ENCODE measurements around the gene MAPK10.

The MAPK10 gene

GRCh38 chr4:86398187-86398586 lies 38.3 kb upstream of the MAPK10 start:
- no peak overlapping the region for H3K4me2 ChIP-seq (ENCODE audit: low read length)
- H3K27ac ChIP-seq (ENCODE audit: low read length): no peak overlapping the region
- no peaks in the 10 kb centered on the region; the same call in none of the 2 replicates for H3K27me3 ChIP-seq (ENCODE audit: low read depth, low read length)
- H3K79me2 ChIP-seq (ENCODE audit: low read length): no peaks in the 10 kb centered on the region
- peaks cover 15% of the 10 kb centered on the region for H3K4me1 ChIP-seq (ENCODE audit: low read length)
- H4K20me1 ChIP-seq (ENCODE audit: insufficient read depth, low read length): no peaks in the 10 kb centered on the region
- no peaks in the 10 kb centered on the region for H3K9me3 ChIP-seq (ENCODE audit: insufficient read depth, low read length)
- H3K9ac ChIP-seq (ENCODE audit: low read length): no peak overlapping the region
- no peak overlapping the region for H3K4me3 ChIP-seq (ENCODE audit: low read length)
- TF ChIP-seq EZH2phosphoT487 (IDR thresholded peaks at IDR 0.05; ENCODE audit: low read depth) (no peak), CTCF (IDR thresholded peaks at IDR 0.05; ENCODE audit: low read depth, low read length) (no peak)
- no peak overlapping the region for H2AFZ ChIP-seq (ENCODE audit: low read depth, low read length)
- H3K36me3 ChIP-seq (replicated peaks; ENCODE audit: low read depth, low read length): no peaks in the 10 kb centered on the region

GRCh38 chr4:86393749-86394148 lies 33.9 kb upstream of the MAPK10 start:
- H4K20me1 ChIP-seq (ENCODE audit: insufficient read depth, low read length): no peaks in the 10 kb centered on the region
- peaks cover 6% of the 10 kb centered on the region for H3K4me1 ChIP-seq (ENCODE audit: low read length)
- H3K27me3 ChIP-seq (ENCODE audit: low read depth, low read length): no peaks in the 10 kb centered on the region; the same call in 1 of the 2 replicates
- H3K27ac ChIP-seq (ENCODE audit: low read length): no peak overlapping the region
- H3K36me3 ChIP-seq (replicated peaks; ENCODE audit: low read depth, low read length): no peaks in the 10 kb centered on the region
- no peak overlapping the region for H3K9ac ChIP-seq (ENCODE audit: low read length)
- no peaks in the 10 kb centered on the region for H3K79me2 ChIP-seq (ENCODE audit: low read length)
- no peak overlapping the region for H3K4me3 ChIP-seq (ENCODE audit: low read length)
- H3K9me3 ChIP-seq (ENCODE audit: insufficient read depth, low read length): no peaks in the 10 kb centered on the region
- no peak overlapping the region for H2AFZ ChIP-seq (ENCODE audit: low read depth, low read length)
- TF ChIP-seq CTCF (IDR thresholded peaks at IDR 0.05; ENCODE audit: low read depth, low read length) (no peak), EZH2phosphoT487 (IDR thresholded peaks at IDR 0.05; ENCODE audit: low read depth) (no peak)
- no peak overlapping the region for H3K4me2 ChIP-seq (ENCODE audit: low read length)

GRCh38 chr4:86389664-86390063 lies 29.8 kb upstream of the MAPK10 start:
- Histone ChIP-seq H3K4me1 (ENCODE audit: low read length) (no peaks in the 10 kb centered on the region), H3K4me2 (ENCODE audit: low read length) (no peak overlapping the region), H3K79me2 (ENCODE audit: low read length) (no peaks in the 10 kb centered on the region), H2AFZ (ENCODE audit: low read depth, low read length) (no peak overlapping the region), H3K36me3 (replicated peaks; ENCODE audit: low read depth, low read length) (no peaks in the 10 kb centered on the region), H3K9ac (ENCODE audit: low read length) (no peak overlapping the region), H3K4me3 (ENCODE audit: low read length) (no peak overlapping the region), H4K20me1 (ENCODE audit: insufficient read depth, low read length) (no peaks in the 10 kb centered on the region), H3K27me3 (ENCODE audit: low read depth, low read length) (no peaks in the 10 kb centered on the region), H3K9me3 (ENCODE audit: insufficient read depth, low read length) (no peaks in the 10 kb centered on the region), H3K27ac (ENCODE audit: low read length) (no peak overlapping the region)
- TF ChIP-seq EZH2phosphoT487 (IDR thresholded peaks at IDR 0.05; ENCODE audit: low read depth): no peak
- TF ChIP-seq CTCF (IDR thresholded peaks at IDR 0.05; ENCODE audit: low read depth, low read length): no peak

GRCh38 chr4:86388252-86388651 lies 28.4 kb upstream of the MAPK10 start:
- H3K4me1 ChIP-seq (ENCODE audit: low read length): no peaks in the 10 kb centered on the region
- no peak overlapping the region for H3K9ac ChIP-seq (ENCODE audit: low read length)
- no peak overlapping the region for H3K27ac ChIP-seq (ENCODE audit: low read length)
- no peaks in the 10 kb centered on the region for H3K9me3 ChIP-seq (ENCODE audit: insufficient read depth, low read length)
- no peaks in the 10 kb centered on the region for H3K27me3 ChIP-seq (ENCODE audit: low read depth, low read length)
- no peaks in the 10 kb centered on the region for H3K36me3 ChIP-seq (replicated peaks; ENCODE audit: low read depth, low read length)
- TF ChIP-seq CTCF (IDR thresholded peaks at IDR 0.05; ENCODE audit: low read depth, low read length) (no peak), EZH2phosphoT487 (IDR thresholded peaks at IDR 0.05; ENCODE audit: low read depth) (no peak)
- H2AFZ ChIP-seq (ENCODE audit: low read depth, low read length): no peak overlapping the region
- H4K20me1 ChIP-seq (ENCODE audit: insufficient read depth, low read length): no peaks in the 10 kb centered on the region
- H3K4me3 ChIP-seq (ENCODE audit: low read length): no peak overlapping the region
- H3K79me2 ChIP-seq (ENCODE audit: low read length): no peaks in the 10 kb centered on the region
- no peak overlapping the region for H3K4me2 ChIP-seq (ENCODE audit: low read length)
